WTC11 (cell line): ENCODE results near the gene BTBD9. TPM values are rescaled to one million over a fixed set of nuclear protein-coding genes. Genes with fewer than 3 reads are reported as not detected.

Source experiments
- ATAC-seq: fragments of 200-7000 bp; cut with Tn5 transposase; 2 replicates; pipeline ENCODE4 v1.10.0; 2021; ENCODE audit warnings: mild to moderate bottlenecking, moderate library complexity
- CTCF ChIA-PET: fragments of 300-600 bp; sonication (Branson Sonifier 250); formaldehyde crosslinking; loops from one replicate; lab custom pipeline; 2021; ENCODE audit warnings: antibody characterized with exemption; lab: Charles Lee
- POLR2A ChIA-PET: fragments of 350-600 bp; sonication (Branson Sonifier 250); formaldehyde crosslinking; loops from one replicate; lab custom pipeline; 2021; ENCODE audit warnings: antibody characterized with exemption; lab: Charles Lee
- DNase-seq: peaks from one replicate; pipeline ENCODE4 v3.0.0; 2021; ENCODE audit warnings: low spot score
- H3K27ac Mint-ChIP-seq: 2 replicates; pipeline ENCODE4 v1.8.0; 2021; ENCODE audit warnings: mixed read lengths
- H3K27me3 Mint-ChIP-seq: 2 replicates; pipeline ENCODE4 v1.8.0; 2021; ENCODE audit warnings: low read depth, mild to moderate bottlenecking, moderate library complexity, mixed read lengths
- H3K36me3 Mint-ChIP-seq: 2 replicates; pipeline ENCODE4 v1.8.0; 2021; ENCODE audit warnings: mixed read lengths
- H3K4me1 Mint-ChIP-seq: 2 replicates; pipeline ENCODE4 v1.8.0; 2022; ENCODE audit warnings: mixed read lengths
- H3K4me3 Mint-ChIP-seq: 2 replicates; pipeline ENCODE4 v1.8.0; 2021; ENCODE audit warnings: mild to moderate bottlenecking, moderate library complexity, mixed read lengths
- H3K9me3 Mint-ChIP-seq: 2 replicates; pipeline ENCODE4 v1.8.0; 2021; ENCODE audit warnings: mixed read lengths
- ATF1 ChIP-seq: sonication (generic); formaldehyde crosslinking; IDR thresholded peaks from 2 replicates; pipeline ENCODE4 v1.8.1; 2023; ENCODE audit warnings: mild to moderate bottlenecking, moderate library complexity, missing genetic modification reagents
- CREB1 ChIP-seq: sonication (generic); formaldehyde crosslinking; IDR thresholded peaks from 2 replicates; pipeline ENCODE4 v1.8.0; 2023; ENCODE audit warnings: mild to moderate bottlenecking, missing genetic modification reagents
- ETV6 ChIP-seq: sonication (generic); formaldehyde crosslinking; IDR thresholded peaks from 2 replicates; pipeline ENCODE4 v1.8.1; 2022; ENCODE audit warnings: mild to moderate bottlenecking, missing genetic modification reagents
- GABPB1 ChIP-seq: sonication (generic); formaldehyde crosslinking; IDR thresholded peaks from 2 replicates; pipeline ENCODE4 v1.8.1; 2023; ENCODE audit warnings: mild to moderate bottlenecking, missing genetic modification reagents
- HMGA2 ChIP-seq: fragments of 250-450 bp; sonication (Bioruptor Pico); IDR thresholded peaks from 2 replicates; pipeline ENCODE4 v1.4.0; 2021; ENCODE audit warnings: mild to moderate bottlenecking, moderate library complexity
- IRF2 ChIP-seq: sonication (generic); formaldehyde crosslinking; IDR thresholded peaks from 2 replicates; pipeline ENCODE4 v1.8.0; 2022; ENCODE audit warnings: low read depth, missing genetic modification reagents, borderline replicate concordance
- NR2C2 ChIP-seq: sonication (generic); formaldehyde crosslinking; IDR thresholded peaks from 2 replicates; pipeline ENCODE4 v1.8.0; 2022; ENCODE audit warnings: mild to moderate bottlenecking, missing genetic modification reagents
- PRRX2 ChIP-seq: fragments of 250-450 bp; sonication (Bioruptor Pico); IDR thresholded peaks from 2 replicates; pipeline ENCODE4 v1.8.0; 2021; ENCODE audit warnings: mild to moderate bottlenecking
- RELA ChIP-seq: sonication (generic); formaldehyde crosslinking; IDR thresholded peaks from 2 replicates; pipeline ENCODE4 v1.8.1; 2022; ENCODE audit warnings: missing genetic modification reagents, mild to moderate bottlenecking, borderline replicate concordance
- SMAD3 ChIP-seq: sonication (generic); formaldehyde crosslinking; IDR thresholded peaks from 2 replicates; pipeline ENCODE4 v1.8.0; 2022; ENCODE audit warnings: missing genetic modification reagents, mild to moderate bottlenecking, borderline replicate concordance
- SP1 ChIP-seq: sonication (generic); formaldehyde crosslinking; conservative IDR thresholded peaks from 2 replicates; pipeline ENCODE4 v1.8.1; 2022; ENCODE audit warnings: missing genetic modification reagents
- TP53 ChIP-seq: sonication (generic); formaldehyde crosslinking; IDR thresholded peaks from 2 replicates; pipeline ENCODE4 v1.8.1; 2023; ENCODE audit warnings: mild to moderate bottlenecking, missing genetic modification reagents
- ZNF138 ChIP-seq: sonication (generic); formaldehyde crosslinking; conservative IDR thresholded peaks from 2 replicates; pipeline ENCODE4 v1.8.1; 2022; ENCODE audit warnings: mild to moderate bottlenecking, moderate library complexity, missing genetic modification reagents
- ZNF219 ChIP-seq: sonication (generic); formaldehyde crosslinking; IDR thresholded peaks from 2 replicates; pipeline ENCODE4 v1.8.0; 2023; ENCODE audit warnings: missing genetic modification reagents, mild to moderate bottlenecking, borderline replicate concordance
- ZNF317 ChIP-seq: sonication (generic); formaldehyde crosslinking; IDR thresholded peaks from 2 replicates; pipeline ENCODE4 v1.8.1; 2023; ENCODE audit warnings: low read depth, mild to moderate bottlenecking, moderate library complexity, missing genetic modification reagents, borderline replicate concordance
- ZNF396 ChIP-seq: fragments of 250-450 bp; sonication (Bioruptor Pico); IDR thresholded peaks from 2 replicates; pipeline ENCODE4 v1.8.0; 2021; ENCODE audit warnings: mild to moderate bottlenecking, moderate library complexity, borderline replicate concordance
- total RNA-seq: library from RNA; stranded (reverse); gene quantifications from 3 replicates; pipeline ENCODE4 v1.2.3, GENCODE V29; 2021
- TF ChIP-seq, protein P1 (sequence below): fragments of 250-450 bp; sonication (Bioruptor Pico); IDR thresholded peaks from 2 replicates; pipeline ENCODE4 v1.9.0; 2021; ENCODE audit warnings: mild to moderate bottlenecking
- TF ChIP-seq, protein P2 (sequence below): sonication (generic); formaldehyde crosslinking; IDR thresholded peaks from 2 replicates; pipeline ENCODE4 v1.8.1; 2022; ENCODE audit warnings: low read depth, mild to moderate bottlenecking, moderate library complexity, missing genetic modification reagents, borderline replicate concordance
- TF ChIP-seq, protein P3 (sequence below): sonication (generic); formaldehyde crosslinking; IDR thresholded peaks from 2 replicates; pipeline ENCODE4 v1.8.0; 2023; ENCODE audit warnings: missing genetic modification reagents, mild to moderate bottlenecking, borderline replicate concordance
- TF ChIP-seq, protein P4 (sequence below): sonication (generic); formaldehyde crosslinking; conservative IDR thresholded peaks from 2 replicates; pipeline ENCODE4 v1.8.1; 2022; ENCODE audit warnings: mild to moderate bottlenecking, missing genetic modification reagents
- TF ChIP-seq, protein P5 (sequence below): sonication (generic); formaldehyde crosslinking; IDR thresholded peaks from 2 replicates; pipeline ENCODE4 v1.8.1; 2023; ENCODE audit warnings: mild to moderate bottlenecking, missing genetic modification reagents, moderate library complexity

Gene BTBD9
- total RNA-seq, 1 experiment from 2014 or later: 4.2 TPM

DNA sequence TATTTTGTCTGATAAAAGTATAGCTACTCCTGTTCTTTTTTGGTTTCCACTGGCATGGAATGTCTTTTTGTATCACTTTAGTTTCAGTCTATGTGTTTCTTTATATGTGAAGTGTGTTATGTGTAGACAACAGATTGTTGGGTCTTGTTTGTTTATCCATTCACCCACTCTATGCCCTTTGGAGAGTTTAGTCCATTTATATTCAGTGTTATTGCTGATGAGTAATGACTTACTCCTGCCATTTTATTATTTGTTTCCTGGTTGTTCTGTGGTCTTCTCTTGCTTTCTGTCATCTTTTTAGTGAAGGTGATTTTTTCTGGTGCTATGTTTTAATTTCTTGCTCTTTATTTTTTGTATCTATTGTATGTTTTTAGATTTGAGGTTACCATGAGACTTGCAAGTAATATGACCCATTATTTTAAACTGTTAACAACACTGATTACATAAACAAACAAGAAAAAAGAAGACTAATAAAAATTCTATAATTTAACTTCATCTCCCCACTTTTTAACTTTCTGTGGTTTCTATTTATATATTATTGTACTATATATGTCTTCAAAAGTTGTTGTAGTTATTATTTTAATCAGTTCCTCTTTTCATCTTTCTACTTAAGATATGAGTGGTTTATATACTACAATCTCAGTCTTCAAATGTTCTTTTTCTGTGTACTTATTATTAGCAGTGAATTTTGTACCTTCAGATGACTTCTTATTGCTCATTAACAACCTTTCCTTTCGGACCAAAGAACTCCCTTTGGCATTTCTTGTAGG is 323.4 kb downstream of the BTBD9 start:
- Mint-ChIP-seq H3K27ac (no peak overlapping the region), H3K9me3 (no peaks in the 10 kb centered on the region), H3K27me3 (no peaks in the 10 kb centered on the region), H3K36me3 (no peaks in the 10 kb centered on the region), H3K4me1 (peaks cover 6% of the 10 kb centered on the region), H3K4me3 (no peak overlapping the region)
- DNase-seq (no peak), ATAC-seq (no peak)
- TF ChIP-seq ZNF396 (CRISPR knock-in tag) (no peak), HMGA2 (CRISPR knock-in tag) (no peak), RELA (CRISPR knock-in tag) (no peak), SMAD3 (no peak), CREB1 (CRISPR knock-in tag) (no peak), ZNF138 (CRISPR knock-in tag) (no peak), GABPB1 (CRISPR knock-in tag) (no peak), NR2C2 (no peak), ZNF219 (CRISPR knock-in tag) (no peak)
- ChIA-PET CTCF (no interaction called here), POLR2A (no interaction called here)

DNA sequence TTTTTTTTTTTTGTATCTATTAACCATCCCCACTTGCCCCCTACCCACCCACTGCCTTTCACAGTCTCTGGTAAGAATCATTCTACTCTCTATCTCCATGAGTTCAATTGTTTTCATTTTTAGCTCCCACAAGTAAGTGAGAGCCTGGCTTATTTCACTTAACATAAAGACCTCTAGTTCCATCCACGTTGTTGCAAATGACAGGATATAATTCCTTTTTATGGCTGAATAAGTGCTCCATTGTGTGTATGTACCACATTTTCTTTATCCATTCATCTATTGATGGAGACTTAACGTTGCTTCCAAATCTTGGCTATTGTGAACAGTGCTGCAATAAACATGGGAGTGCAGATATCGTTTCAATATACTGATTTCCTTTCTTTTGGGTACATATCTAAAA is 328.5 kb downstream of the BTBD9 start:
- no peak for DNase-seq
- H3K4me1 Mint-ChIP-seq: peaks cover 21% of the 10 kb centered on the region
- H3K27me3 Mint-ChIP-seq: no peaks in the 10 kb centered on the region
- ChIA-PET POLR2A (no interaction called here), CTCF (interaction anchor here (0.6 kb wide), 1 partner anchor 1250 kb away, joined by 3 read pairs; no protein-coding TSS in a partner anchor)
- H3K36me3 Mint-ChIP-seq: no peaks in the 10 kb centered on the region
- no peak for TF ChIP-seq ETV6 (CRISPR knock-in tag)
- H3K4me3 Mint-ChIP-seq: no peak overlapping the region
- H3K9me3 Mint-ChIP-seq: no peaks in the 10 kb centered on the region
- ATAC-seq: no peak
- H3K27ac Mint-ChIP-seq: no peak overlapping the region

DNA sequence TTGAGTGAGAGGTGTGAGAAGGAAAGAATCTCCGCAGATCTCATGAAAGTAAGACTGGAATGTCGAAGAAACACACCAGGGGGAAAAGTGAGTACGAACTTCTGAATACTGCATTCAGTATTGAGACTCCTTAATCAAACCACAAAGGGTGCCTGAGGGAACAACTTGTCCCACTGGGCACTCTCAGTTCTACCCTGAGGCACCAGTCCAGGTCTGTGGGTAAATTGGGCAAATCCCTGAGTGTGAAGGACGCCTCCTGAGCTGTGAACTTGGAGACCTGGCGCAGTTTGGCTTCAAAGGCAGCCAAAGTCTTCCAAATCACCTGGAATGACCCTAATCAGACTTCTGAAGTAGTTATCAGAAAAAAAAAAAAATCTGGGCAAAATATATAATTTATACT is 329.7 kb downstream of the BTBD9 start:
- POLR2A ChIA-PET: no interaction called here
- TF ChIP-seq PRRX2 (CRISPR knock-in tag) (no peak), ZNF219 (CRISPR knock-in tag) (no peak), RELA (CRISPR knock-in tag) (no peak), ZNF317 (CRISPR knock-in tag) (no peak), TP53 (CRISPR knock-in tag) (no peak), SP1 (CRISPR knock-in tag) (no peak), IRF2 (no peak), ATF1 (CRISPR knock-in tag) (no peak)
- TF ChIP-seq, protein P1, sequence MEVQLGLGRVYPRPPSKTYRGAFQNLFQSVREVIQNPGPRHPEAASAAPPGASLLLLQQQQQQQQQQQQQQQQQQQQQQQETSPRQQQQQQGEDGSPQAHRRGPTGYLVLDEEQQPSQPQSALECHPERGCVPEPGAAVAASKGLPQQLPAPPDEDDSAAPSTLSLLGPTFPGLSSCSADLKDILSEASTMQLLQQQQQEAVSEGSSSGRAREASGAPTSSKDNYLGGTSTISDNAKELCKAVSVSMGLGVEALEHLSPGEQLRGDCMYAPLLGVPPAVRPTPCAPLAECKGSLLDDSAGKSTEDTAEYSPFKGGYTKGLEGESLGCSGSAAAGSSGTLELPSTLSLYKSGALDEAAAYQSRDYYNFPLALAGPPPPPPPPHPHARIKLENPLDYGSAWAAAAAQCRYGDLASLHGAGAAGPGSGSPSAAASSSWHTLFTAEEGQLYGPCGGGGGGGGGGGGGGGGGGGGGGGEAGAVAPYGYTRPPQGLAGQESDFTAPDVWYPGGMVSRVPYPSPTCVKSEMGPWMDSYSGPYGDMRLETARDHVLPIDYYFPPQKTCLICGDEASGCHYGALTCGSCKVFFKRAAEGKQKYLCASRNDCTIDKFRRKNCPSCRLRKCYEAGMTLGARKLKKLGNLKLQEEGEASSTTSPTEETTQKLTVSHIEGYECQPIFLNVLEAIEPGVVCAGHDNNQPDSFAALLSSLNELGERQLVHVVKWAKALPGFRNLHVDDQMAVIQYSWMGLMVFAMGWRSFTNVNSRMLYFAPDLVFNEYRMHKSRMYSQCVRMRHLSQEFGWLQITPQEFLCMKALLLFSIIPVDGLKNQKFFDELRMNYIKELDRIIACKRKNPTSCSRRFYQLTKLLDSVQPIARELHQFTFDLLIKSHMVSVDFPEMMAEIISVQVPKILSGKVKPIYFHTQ (CRISPR knock-in tag): no peak
- TF ChIP-seq, protein P2, sequence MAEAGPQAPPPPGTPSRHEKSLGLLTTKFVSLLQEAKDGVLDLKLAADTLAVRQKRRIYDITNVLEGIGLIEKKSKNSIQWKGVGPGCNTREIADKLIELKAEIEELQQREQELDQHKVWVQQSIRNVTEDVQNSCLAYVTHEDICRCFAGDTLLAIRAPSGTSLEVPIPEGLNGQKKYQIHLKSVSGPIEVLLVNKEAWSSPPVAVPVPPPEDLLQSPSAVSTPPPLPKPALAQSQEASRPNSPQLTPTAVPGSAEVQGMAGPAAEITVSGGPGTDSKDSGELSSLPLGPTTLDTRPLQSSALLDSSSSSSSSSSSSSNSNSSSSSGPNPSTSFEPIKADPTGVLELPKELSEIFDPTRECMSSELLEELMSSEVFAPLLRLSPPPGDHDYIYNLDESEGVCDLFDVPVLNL (CRISPR knock-in tag): no peak
- TF ChIP-seq, protein P3, sequence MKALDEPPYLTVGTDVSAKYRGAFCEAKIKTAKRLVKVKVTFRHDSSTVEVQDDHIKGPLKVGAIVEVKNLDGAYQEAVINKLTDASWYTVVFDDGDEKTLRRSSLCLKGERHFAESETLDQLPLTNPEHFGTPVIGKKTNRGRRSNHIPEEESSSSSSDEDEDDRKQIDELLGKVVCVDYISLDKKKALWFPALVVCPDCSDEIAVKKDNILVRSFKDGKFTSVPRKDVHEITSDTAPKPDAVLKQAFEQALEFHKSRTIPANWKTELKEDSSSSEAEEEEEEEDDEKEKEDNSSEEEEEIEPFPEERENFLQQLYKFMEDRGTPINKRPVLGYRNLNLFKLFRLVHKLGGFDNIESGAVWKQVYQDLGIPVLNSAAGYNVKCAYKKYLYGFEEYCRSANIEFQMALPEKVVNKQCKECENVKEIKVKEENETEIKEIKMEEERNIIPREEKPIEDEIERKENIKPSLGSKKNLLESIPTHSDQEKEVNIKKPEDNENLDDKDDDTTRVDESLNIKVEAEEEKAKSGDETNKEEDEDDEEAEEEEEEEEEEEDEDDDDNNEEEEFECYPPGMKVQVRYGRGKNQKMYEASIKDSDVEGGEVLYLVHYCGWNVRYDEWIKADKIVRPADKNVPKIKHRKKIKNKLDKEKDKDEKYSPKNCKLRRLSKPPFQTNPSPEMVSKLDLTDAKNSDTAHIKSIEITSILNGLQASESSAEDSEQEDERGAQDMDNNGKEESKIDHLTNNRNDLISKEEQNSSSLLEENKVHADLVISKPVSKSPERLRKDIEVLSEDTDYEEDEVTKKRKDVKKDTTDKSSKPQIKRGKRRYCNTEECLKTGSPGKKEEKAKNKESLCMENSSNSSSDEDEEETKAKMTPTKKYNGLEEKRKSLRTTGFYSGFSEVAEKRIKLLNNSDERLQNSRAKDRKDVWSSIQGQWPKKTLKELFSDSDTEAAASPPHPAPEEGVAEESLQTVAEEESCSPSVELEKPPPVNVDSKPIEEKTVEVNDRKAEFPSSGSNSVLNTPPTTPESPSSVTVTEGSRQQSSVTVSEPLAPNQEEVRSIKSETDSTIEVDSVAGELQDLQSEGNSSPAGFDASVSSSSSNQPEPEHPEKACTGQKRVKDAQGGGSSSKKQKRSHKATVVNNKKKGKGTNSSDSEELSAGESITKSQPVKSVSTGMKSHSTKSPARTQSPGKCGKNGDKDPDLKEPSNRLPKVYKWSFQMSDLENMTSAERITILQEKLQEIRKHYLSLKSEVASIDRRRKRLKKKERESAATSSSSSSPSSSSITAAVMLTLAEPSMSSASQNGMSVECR: no peak
- TF ChIP-seq, protein P4, sequence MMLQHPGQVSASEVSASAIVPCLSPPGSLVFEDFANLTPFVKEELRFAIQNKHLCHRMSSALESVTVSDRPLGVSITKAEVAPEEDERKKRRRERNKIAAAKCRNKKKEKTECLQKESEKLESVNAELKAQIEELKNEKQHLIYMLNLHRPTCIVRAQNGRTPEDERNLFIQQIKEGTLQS (CRISPR knock-in tag): no peak
- TF ChIP-seq, protein P5, sequence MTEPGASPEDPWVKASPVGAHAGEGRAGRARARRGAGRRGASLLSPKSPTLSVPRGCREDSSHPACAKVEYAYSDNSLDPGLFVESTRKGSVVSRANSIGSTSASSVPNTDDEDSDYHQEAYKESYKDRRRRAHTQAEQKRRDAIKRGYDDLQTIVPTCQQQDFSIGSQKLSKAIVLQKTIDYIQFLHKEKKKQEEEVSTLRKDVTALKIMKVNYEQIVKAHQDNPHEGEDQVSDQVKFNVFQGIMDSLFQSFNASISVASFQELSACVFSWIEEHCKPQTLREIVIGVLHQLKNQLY (CRISPR knock-in tag): no peak

More for the DNA sequence above, 329.7 kb downstream of the BTBD9 start:
- no peak for ATAC-seq
- no peak overlapping the region for H3K4me3 Mint-ChIP-seq
- peaks cover 15% of the 10 kb centered on the region for H3K4me1 Mint-ChIP-seq
- H3K27me3 Mint-ChIP-seq: no peaks in the 10 kb centered on the region
- H3K27ac Mint-ChIP-seq: no peak overlapping the region
- CTCF ChIA-PET: no interaction called here
- H3K9me3 Mint-ChIP-seq: no peaks in the 10 kb centered on the region
- no peak for DNase-seq
- no peaks in the 10 kb centered on the region for H3K36me3 Mint-ChIP-seq
